ENCODE results near the gene LYRM4.
"Not testable (repeated sequence)": the region's sequence is repeated elsewhere in the genome, so short reads cannot be mapped to it uniquely, and the experiment has no call there.

The LYRM4 gene

DNA sequence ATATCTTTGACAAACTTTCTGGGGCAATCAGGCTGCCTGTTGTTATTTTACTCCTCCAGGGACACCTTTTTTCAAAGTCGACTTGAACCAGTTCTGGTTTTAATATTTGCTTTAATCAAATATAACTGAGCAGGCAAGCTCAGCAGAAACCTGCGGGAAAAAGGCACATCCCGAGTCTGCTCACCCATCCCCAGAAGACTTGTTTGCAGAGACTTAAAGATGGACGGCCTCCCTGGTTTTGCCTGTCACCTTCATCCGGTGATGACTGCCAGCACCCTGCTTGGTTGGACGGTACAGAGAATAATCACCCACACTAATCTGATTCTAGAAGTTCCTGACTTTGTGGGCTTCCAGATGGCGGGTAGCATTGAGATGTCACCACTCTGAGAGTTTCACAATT, 138.8 kb downstream of the LYRM4 start:
- ChIA-PET POLR2A (no interaction called here), CTCF (no interaction called here)
- Histone ChIP-seq H3K4me3 (ENCODE audit: low read depth, low read length) (no peak overlapping the region), H3K36me3 (ENCODE audit: control insufficient read depth in 2 of 2, insufficient read depth in 1 of 2, low read length in 2 of 2) (no peaks in the 10 kb centered on the region), H3K9me3 (ENCODE audit: control insufficient read depth, insufficient read depth, low read depth, low read length) (no peaks in the 10 kb centered on the region), H3K27ac (ENCODE audit: extremely low read depth, low read depth, low read length) (no peak overlapping the region), H3K4me1 (ENCODE audit: control insufficient read depth, insufficient read depth, low read length) (no peaks in the 10 kb centered on the region)
- TF ChIP-seq ZNF514 (tag by site-specific recombination; IDR thresholded peaks at IDR 0.05): no peak
- no peak for TF ChIP-seq ZFP41 (tag by site-specific recombination; IDR thresholded peaks at IDR 0.05; ENCODE audit: borderline replicate concordance)
- TF ChIP-seq ZNF433 (tag by site-specific recombination; IDR thresholded peaks at IDR 0.05; ENCODE audit: low read depth): no peak
- TF ChIP-seq ZNF248 (tag by site-specific recombination; IDR thresholded peaks at IDR 0.05): no peak

DNA sequence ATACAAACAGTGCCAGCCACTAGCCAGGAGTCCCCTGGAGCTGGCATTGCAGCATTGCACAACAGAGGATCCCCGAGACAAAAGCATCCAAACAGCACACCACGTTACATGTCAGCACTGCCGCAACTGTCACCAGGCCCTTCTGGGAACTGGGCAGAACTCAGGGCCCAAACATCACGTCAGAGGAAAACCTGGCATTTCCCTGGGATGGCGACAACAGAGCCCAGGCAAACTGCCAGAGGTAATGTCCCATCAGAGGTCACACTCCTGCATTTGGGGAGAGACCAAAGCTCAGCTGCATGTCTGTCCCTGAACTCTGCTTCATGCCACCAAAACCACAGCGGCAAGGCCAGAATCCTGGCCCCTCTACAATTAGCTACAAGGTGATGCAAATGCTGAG, 139.3 kb downstream of the LYRM4 start:
- H3K27ac ChIP-seq (ENCODE audit: extremely low read depth, low read depth, low read length): no peak overlapping the region
- no peaks in the 10 kb centered on the region for H3K4me1 ChIP-seq (ENCODE audit: control insufficient read depth, insufficient read depth, low read length)
- H3K9me3 ChIP-seq (ENCODE audit: control insufficient read depth, insufficient read depth, low read depth, low read length): no peaks in the 10 kb centered on the region
- TF ChIP-seq RBAK (tag by site-specific recombination; IDR thresholded peaks at IDR 0.05): no peak
- no peak for TF ChIP-seq ZBTB17 (tag by site-specific recombination; IDR thresholded peaks at IDR 0.05)
- TF ChIP-seq ZBTB20 (tag by site-specific recombination; IDR thresholded peaks at IDR 0.05): no peak
- TF ChIP-seq SCRT2 (tag by site-specific recombination; IDR thresholded peaks at IDR 0.05): no peak
- ChIA-PET POLR2A (no interaction called here), CTCF (interaction anchor here (0.5 kb wide), 1 partner anchor 45 kb away, joined by 3 read pairs; no protein-coding TSS in a partner anchor)
- no peak overlapping the region for H3K4me3 ChIP-seq (ENCODE audit: low read depth, low read length)
- no peaks in the 10 kb centered on the region for H3K36me3 ChIP-seq (ENCODE audit: control insufficient read depth in 2 of 2, insufficient read depth in 1 of 2, low read length in 2 of 2)

DNA sequence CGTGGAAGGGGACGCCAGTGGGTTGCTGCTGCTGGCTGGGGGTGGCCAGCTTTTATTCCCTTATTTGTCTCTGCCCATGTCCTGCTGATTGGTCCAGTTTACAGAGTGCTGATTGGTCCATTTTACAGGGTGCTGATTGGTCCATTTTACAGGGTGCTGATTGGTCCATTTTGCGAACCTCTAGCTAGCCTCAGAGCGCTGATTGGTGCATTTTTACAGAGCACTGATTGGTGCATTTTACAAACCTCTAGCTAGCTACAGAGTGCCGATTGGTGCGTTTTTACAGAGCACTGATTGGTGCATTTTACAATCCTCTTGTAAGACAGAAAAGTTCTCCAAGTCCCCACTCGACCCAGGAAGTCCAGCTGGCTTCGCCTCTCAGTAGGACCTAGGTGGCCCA, 140.2 kb downstream of the LYRM4 start:
- H3K36me3 ChIP-seq (ENCODE audit: control insufficient read depth in 2 of 2, insufficient read depth in 1 of 2, low read length in 2 of 2); CTCF ChIA-PET; H3K4me3 ChIP-seq (ENCODE audit: low read depth, low read length); H3K9me3 ChIP-seq (ENCODE audit: control insufficient read depth, insufficient read depth, low read depth, low read length); H3K4me1 ChIP-seq (ENCODE audit: control insufficient read depth, insufficient read depth, low read length); POLR2A ChIA-PET; H3K27ac ChIP-seq (ENCODE audit: extremely low read depth, low read depth, low read length): not testable (repeated sequence)

DNA sequence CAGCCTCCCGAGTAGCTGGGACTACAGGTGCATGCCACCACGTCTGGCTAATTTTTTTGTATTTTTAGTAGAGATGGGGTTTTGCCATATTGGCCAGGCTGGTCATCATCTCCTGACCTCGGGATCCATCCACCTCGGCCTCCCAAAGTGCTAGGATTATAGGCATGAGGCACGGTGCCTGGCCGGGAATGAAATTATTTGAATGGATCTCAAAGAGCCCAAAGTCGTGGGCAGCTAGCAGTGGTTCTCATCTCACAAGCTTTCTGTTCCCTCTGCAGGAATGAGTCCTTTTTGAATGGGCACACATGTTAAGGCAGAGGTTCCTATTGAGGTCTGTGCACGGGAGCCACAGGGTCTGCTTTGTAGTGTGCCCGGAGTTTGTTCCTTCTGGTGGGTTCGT, 140.7 kb downstream of the LYRM4 start:
- no peak overlapping the region for H3K27ac ChIP-seq (ENCODE audit: extremely low read depth, low read depth, low read length)
- ChIA-PET POLR2A (no interaction called here), CTCF (interaction anchor here (0.7 to 0.8 kb wide), 2 partner anchors 9 to 329 kb away, joined by 3 to 4 read pairs; no protein-coding TSS in a partner anchor)
- no peaks in the 10 kb centered on the region for H3K36me3 ChIP-seq (ENCODE audit: control insufficient read depth in 2 of 2, insufficient read depth in 1 of 2, low read length in 2 of 2)
- no peaks in the 10 kb centered on the region for H3K4me1 ChIP-seq (ENCODE audit: control insufficient read depth, insufficient read depth, low read length)
- H3K4me3 ChIP-seq (ENCODE audit: low read depth, low read length): no peak overlapping the region
- no peaks in the 10 kb centered on the region for H3K9me3 ChIP-seq (ENCODE audit: control insufficient read depth, insufficient read depth, low read depth, low read length)
- TF ChIP-seq YY2 (tag by site-specific recombination; IDR thresholded peaks at IDR 0.05) (no peak), BCL11B (tag by site-specific recombination; IDR thresholded peaks at IDR 0.05; ENCODE audit: low read depth) (no peak), ZNF133 (tag by site-specific recombination; IDR thresholded peaks at IDR 0.05) (no peak), ZNF354C (tag by site-specific recombination; IDR thresholded peaks at IDR 0.05; ENCODE audit: borderline replicate concordance, low read depth) (no peak), ZNF350 (tag by site-specific recombination; IDR thresholded peaks at IDR 0.05) (no peak), ZNF121 (tag by site-specific recombination; IDR thresholded peaks at IDR 0.05) (no peak)

DNA sequence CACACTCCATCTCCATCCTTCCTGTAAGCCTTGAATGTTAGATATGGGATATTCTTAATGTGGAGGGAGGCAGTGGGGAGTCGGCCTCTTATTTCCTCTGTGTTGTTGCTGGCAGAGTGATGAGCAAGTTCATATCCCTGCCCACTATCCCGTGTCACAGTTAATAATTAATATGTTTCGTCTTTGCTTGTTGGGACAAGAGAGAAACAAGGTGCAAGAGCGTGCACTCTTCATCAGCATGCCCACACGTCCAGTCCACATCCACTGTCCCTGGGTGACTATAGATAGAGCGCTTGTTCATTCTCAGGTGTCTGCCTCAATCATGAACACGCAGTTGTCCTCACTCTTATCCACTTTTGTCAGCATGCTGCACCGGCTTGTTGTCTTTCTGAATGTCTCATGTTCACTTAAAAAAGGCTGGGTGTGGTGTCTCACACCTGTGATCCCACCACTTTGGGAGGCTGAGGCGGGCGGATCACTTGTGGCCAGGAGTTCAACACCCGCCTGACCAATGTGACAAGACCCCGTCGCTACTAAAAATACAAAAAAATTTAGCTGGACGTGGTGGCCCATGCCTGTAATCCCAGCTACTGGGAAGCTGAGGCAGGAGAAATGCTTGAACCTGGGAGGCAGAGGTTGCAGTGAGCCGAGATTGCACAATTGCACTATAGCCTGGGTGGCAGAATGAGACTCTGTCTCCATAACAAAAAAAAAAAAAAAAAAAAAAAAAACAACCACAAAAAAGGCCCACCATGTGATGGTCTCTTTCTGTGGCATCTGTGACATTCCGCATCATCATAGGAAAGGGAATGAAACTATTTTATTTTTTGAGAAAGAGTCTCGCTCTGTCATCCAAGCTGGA, 141.4 kb downstream of the LYRM4 start:
- Histone ChIP-seq H3K4me3 (ENCODE audit: low read depth, low read length) (no peak overlapping the region), H3K27ac (ENCODE audit: extremely low read depth, low read depth, low read length) (no peak overlapping the region), H3K4me1 (ENCODE audit: control insufficient read depth, insufficient read depth, low read length) (no peaks in the 10 kb centered on the region), H3K9me3 (ENCODE audit: control insufficient read depth, insufficient read depth, low read depth, low read length) (no peaks in the 10 kb centered on the region), H3K36me3 (ENCODE audit: control insufficient read depth in 2 of 2, insufficient read depth in 1 of 2, low read length in 2 of 2) (no peaks in the 10 kb centered on the region)
- POLR2A ChIA-PET: no interaction called here
- CTCF ChIA-PET: interaction anchor here (0.7 to 1.8 kb wide), 3 partner anchors 8 to 329 kb away, joined by 3 to 5 read pairs (median 4); no protein-coding TSS in a partner anchor
- TF ChIP-seq ZNF473 (tag by site-specific recombination; IDR thresholded peaks at IDR 0.05) (no peak), ZNF132 (tag by site-specific recombination; IDR thresholded peaks at IDR 0.05; ENCODE audit: borderline replicate concordance) (no peak), ZNF670 (tag by site-specific recombination; IDR thresholded peaks at IDR 0.05; ENCODE audit: low read depth) (no peak), ZNF549 (tag by site-specific recombination; IDR thresholded peaks at IDR 0.05) (no peak), ZNF792 (tag by site-specific recombination; IDR thresholded peaks at IDR 0.05) (no peak), ZBTB20 (tag by site-specific recombination; IDR thresholded peaks at IDR 0.05) (no peak)
- TF ChIP-seq, protein P1, sequence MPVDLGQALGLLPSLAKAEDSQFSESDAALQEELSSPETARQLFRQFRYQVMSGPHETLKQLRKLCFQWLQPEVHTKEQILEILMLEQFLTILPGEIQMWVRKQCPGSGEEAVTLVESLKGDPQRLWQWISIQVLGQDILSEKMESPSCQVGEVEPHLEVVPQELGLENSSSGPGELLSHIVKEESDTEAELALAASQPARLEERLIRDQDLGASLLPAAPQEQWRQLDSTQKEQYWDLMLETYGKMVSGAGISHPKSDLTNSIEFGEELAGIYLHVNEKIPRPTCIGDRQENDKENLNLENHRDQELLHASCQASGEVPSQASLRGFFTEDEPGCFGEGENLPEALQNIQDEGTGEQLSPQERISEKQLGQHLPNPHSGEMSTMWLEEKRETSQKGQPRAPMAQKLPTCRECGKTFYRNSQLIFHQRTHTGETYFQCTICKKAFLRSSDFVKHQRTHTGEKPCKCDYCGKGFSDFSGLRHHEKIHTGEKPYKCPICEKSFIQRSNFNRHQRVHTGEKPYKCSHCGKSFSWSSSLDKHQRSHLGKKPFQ (tag by site-specific recombination; IDR thresholded peaks at IDR 0.05): no peak
- TF ChIP-seq, protein P2, sequence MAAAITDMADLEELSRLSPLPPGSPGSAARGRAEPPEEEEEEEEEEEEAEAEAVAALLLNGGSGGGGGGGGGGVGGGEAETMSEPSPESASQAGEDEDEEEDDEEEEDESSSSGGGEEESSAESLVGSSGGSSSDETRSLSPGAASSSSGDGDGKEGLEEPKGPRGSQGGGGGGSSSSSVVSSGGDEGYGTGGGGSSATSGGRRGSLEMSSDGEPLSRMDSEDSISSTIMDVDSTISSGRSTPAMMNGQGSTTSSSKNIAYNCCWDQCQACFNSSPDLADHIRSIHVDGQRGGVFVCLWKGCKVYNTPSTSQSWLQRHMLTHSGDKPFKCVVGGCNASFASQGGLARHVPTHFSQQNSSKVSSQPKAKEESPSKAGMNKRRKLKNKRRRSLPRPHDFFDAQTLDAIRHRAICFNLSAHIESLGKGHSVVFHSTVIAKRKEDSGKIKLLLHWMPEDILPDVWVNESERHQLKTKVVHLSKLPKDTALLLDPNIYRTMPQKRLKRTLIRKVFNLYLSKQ (tag by site-specific recombination; IDR thresholded peaks at IDR 0.05; ENCODE audit: borderline replicate concordance): no peak

All from HEK293 (cell line).